GM10266 (cell line): ENCODE results near the gene MAP3K20.
"Not testable (repeated sequence)": the region's sequence is repeated elsewhere in the genome, so short reads cannot be mapped to it uniquely, and the experiment has no call there.

Experiments used
- DNase-seq: peaks from one replicate; pipeline ENCODE4 v3.0.0; 2012; ENCODE audit errors: extremely low spot score
- CTCF ChIP-seq: IDR thresholded peaks from 2 replicates; pipeline ENCODE4 v1.5.1; 2012; ENCODE audit warnings: mild to moderate bottlenecking, low read depth; ENCODE audit not compliant: control insufficient read depth, insufficient read depth; ENCODE audit errors: missing control alignments

The MAP3K20 gene

DNA sequence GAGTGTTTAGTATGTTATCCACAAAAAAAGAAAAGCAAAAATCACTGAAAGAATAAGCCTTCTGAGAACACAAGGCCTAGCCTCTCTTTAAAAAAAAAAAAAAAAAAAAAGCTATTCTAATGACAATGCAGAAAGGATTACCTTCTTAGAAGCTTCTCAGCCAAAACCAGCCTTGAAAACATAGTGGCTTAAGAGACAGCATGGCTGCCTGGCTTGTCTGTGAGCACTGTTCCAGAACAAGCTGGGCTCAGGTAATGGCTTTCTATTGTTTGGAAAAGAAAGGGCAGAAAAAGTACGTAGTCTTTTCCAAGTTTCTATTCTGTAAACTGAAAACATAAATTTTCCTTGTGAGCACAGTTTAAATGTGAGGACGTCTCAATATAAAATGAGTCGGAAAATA is 119.5 kb downstream of the MAP3K20 start:
- no peak for DNase-seq
- no peak for TF ChIP-seq CTCF

- no peak for DNase-seq
- TF ChIP-seq CTCF: no peak
Observed at GRCh38 chr2:173196080-173196479, 120.4 kb downstream of the MAP3K20 start.

GRCh38 chr2:173196638-173197037 is 121.0 kb downstream of the MAP3K20 start:
- DNase-seq: no peak

DNA sequence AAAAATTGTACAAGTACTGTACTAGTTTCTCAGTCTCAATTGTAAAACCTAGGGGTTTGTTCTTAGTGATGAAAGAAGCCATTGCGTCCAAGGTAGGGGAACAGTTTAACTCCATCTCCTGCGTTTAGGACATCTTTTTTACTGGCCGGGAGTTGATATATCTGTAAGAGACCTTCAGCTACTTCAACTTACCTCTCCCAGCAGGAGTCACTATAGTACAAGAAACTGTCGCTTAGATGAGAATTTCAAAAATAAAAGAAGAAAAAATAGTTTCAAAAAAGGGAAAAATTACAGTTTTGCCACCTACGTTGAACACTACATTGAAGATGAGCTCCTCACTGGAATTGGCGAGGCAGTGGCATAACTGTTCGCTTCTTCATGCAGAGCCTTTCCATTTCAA is 122.7 kb downstream of the MAP3K20 start:
- DNase-seq: no peak
- no peak for TF ChIP-seq CTCF

More at GRCh38 chr2:173196638-173197037, 121.0 kb downstream of the MAP3K20 start:
- TF ChIP-seq CTCF: no peak

DNA sequence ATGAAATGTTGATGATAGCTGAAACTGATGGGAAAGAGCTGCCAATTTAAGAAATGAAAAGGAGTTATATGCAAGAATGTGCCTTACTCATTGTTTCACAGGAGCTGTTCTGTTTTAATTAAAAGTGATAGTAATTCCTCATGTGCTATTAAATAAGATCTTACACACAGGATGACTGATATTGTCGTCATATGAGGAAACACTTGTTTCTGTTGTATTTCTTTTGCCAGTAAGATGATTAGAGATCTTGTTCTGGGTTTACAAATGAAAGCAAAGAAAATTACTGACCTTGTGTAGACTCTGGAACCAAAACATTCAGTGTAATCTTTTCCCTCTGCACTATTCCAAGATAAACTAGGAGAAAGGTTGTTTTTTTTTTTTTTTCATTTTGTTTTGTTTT is 123.6 kb downstream of the MAP3K20 start:
- DNase-seq: no peak
- TF ChIP-seq CTCF: no peak

DNA sequence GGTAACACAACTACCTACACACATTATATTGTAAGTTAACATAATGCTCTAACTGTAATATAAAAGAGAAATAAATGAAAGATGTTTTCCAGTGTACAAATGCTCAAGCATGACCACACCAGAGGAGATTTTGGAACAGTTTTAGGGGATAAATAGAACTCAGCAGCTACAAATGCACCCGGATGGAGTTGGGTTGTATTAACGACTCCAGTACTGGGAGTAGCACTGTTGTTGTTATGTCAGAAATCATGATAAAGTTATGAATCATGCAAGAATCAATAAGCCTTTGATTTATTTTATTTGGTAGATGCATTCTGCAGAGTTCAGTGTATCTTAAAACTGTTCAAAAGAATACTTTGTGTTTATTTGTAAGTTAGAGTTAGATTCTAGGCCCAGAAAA is 126.9 kb downstream of the MAP3K20 start:
- DNase-seq: no peak
- no peak for TF ChIP-seq CTCF

DNA sequence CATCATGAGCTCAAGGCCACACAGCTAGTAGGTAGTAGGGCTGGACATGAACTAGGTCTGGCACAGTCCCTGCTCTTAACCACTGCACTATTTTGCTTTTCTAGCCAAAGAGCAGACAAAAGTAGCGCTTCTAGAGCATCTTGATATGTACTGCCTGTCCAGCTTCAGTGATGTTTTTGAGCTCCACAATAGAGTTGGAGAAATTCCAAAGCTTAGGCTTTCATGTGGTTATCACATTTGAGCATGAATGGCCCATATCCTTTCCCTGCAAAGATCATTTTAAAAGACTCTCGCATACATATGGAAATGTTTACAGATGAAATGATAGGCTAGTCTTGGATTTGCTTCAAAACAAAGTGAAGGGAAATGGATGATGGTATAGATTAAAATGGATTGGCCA is 128.7 kb downstream of the MAP3K20 start:
- TF ChIP-seq CTCF: no peak
- no peak for DNase-seq

DNA sequence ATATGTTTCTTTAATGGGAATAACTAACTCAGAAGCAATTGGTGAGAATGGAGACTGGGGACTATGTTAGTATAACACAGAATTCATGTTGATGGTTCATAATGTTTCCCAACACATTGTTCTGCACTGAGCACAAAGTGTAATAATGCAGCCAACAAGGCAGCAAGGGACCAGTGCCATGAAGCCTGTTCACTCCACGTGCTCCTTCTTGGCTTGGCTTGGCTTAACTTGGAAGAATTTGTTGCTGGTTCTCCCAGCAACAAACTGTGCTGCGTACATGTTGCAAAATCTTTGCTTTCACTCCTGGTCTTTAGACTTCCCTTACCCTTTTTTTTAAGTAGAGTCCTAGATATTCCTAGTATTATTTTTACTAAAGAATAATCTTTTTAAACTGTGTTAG is 129.7 kb downstream of the MAP3K20 start:
- TF ChIP-seq CTCF: no peak

DNA sequence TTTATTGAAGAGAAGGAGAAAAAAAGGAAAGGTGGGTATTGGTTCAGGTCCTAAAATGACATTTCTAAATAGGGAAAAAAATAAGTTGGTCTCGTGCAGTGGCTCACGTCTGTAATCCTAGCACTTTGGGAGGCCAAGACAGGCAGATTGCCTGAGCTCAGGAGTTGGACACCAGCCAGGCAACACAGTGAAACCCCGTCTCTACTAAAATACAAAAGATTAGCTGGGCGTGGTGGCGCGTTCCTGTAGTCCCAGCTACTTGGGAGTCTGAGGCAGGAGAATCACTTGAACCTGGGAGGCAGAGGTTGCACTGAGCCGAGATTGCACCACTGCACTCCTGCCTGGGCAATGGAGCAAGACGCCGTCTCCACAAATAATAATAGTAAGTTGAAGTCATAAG is 131.5 kb downstream of the MAP3K20 start:
- DNase-seq: not testable (repeated sequence)

More for the DNA sequence above, 129.7 kb downstream of the MAP3K20 start:
- no peak for DNase-seq
